Heart right ventricle (tissue), 16 donors: ENCODE data around the gene LRRC9. TPM values are rescaled to one million over a fixed set of nuclear protein-coding genes. Genes with fewer than 3 reads are reported as not detected.

Experiments used
- ATAC-seq, 8 donors: fragments of 200-7000 bp; cut with Tn5 transposase; one replicate each; pipeline ENCODE4 v1.9.1; 2020; ENCODE audit warnings: mild to moderate bottlenecking in 8 of 8, moderate library complexity in 8 of 8, moderate number of reproducible peaks in 1 of 8
- DNase-seq, 2 donors: peaks; one replicate each; pipeline ENCODE4 v3.0.0-alpha.2; 2020
- H3K27ac ChIP-seq, 10 donors: fragments of 200-600 bp; sonication (generic) in 2 of 10; one replicate each; pipeline versions ENCODE4 v1.5.0 to v1.8.0; 2020 to 2022; ENCODE audit warnings: mild to moderate bottlenecking in 3 of 10
- H3K27me3 ChIP-seq, 7 donors: fragments of 200-600 bp; one replicate each; pipeline ENCODE4 v1.8.0; 2021 to 2022; ENCODE audit warnings: mild to moderate bottlenecking in 2 of 7
- H3K36me3 ChIP-seq, 9 donors: fragments of 200-600 bp; sonication (generic) in 1 of 9; one replicate each; pipeline versions ENCODE4 v1.5.0 to v1.8.0; 2020 to 2022; ENCODE audit warnings: mild to moderate bottlenecking in 2 of 9
- H3K4me1 ChIP-seq, 9 donors: fragments of 200-600 bp; sonication (generic) in 1 of 9; one replicate each; pipeline versions ENCODE4 v1.5.0 to v1.8.0; 2020 to 2022; ENCODE audit warnings: mild to moderate bottlenecking in 4 of 9
- H3K4me3 ChIP-seq, 10 donors: fragments of 200-600 bp; sonication (generic) in 2 of 10; one replicate each; pipeline versions ENCODE4 v1.5.0 to v1.8.0; 2020 to 2022; ENCODE audit warnings: mild to moderate bottlenecking in 7 of 10, moderate library complexity in 2 of 10
- H3K9me3 ChIP-seq, 11 donors: fragments of 200-600 bp in 10 of 11; sonication (generic) in 2 of 11; one replicate each; pipeline versions ENCODE4 v1.5.0 to v1.8.0; 2013 to 2022; ENCODE audit warnings: mild to moderate bottlenecking in 2 of 11, control low read depth in 1 of 11, moderate library complexity in 1 of 11
- CTCF ChIP-seq, 9 donors: fragments of 200-600 bp; sonication (generic) in 2 of 9; IDR thresholded peaks; one replicate each; pipeline versions ENCODE4 v1.5.0 to v1.8.0; 2021 to 2022; ENCODE audit warnings: antibody characterized with exemption in 9 of 9, mild to moderate bottlenecking in 5 of 9, moderate library complexity in 1 of 9
- WGBS, 2 donors: extraction: QIAGEN DNeasy Blood & Tissue Kit; methylation state at CpG; one replicate each; pipeline ENCODE4 v1.1.7; 2013; ENCODE audit warnings: inconsistent platforms in 1 of 2; 5-methylcytosine and 5-hydroxymethylcytosine counted together
- intact Hi-C, 10 donors: fragments of 100-400 bp; cut with DNase I; formaldehyde crosslinking; loops; one replicate each; pipeline versions ENCODE4 v1.11.1 to v1.14.2; 2022
- polyA plus RNA-seq, 2 donors: library from polyadenylated mRNA; stranded (reverse); fragments of 200-250 nt; gene quantifications; one replicate each; pipeline ENCODE4 v1.2.3, GENCODE V29; 2013
- total RNA-seq, 10 donors: library from RNA; stranded (reverse); fragmentation: NEBNext Ultra II Directional in 3 of 10; extraction: Animal tissue kit (Norgen Biotek cat#: 25700) in 3 of 10; gene quantifications; one replicate each; pipeline versions ENCODE4 v1.2.1 to v1.2.4, GENCODE V29; 2021 to 2023
- donor health status: Arrhythmogenic right ventricular cardiomyopathy.
- donor health status: ischemic (EF 13 %, LVEDD 7.1; RV severe dilation, severe dysfunction).
- donor health status: healthy with polysubstance abuse.
- donor health status: DM: no; HTN: yes; CAD: no.
- donor health status: DM: no; HTN: no; CAD: no.
- donor health status: ischemic (EF 25% LVEDD 6.9; RV normal size, moderate dysfunction).
- donor health status: ischemic (EF 25% LVEDD 5.7; RV mildly dilated, moderate dysfunction).
- donor health status: healthy.
- donor health status: DM: yes; HTN: yes; CAD: no.
- donor health status: Ischemic cardiomyopathy.
- donor health status: ischemic (EF 35%, LVEDD 5.7; RV mildly dilated, moderate dysfunction).
- donor health status: nonischemic (EF 11% LVEDD 7.7; RV severe dilation, severe dysfunction).
- donor health status: DM: yes; HTN: yes; CAD: no.
- donor health status: PGD.
- donor health status: ischemic (EF 29% LVEDD 5.4; RV normal size, mild dysfunction).
- donor health status: nonischemic (EF 23%, LVEDD 6.1; RV moderate dilation, normal function).

Gene LRRC9
- total and polyA plus RNA-seq, 12 donors: 0.01 to 1.7 (median 0.22) TPM; not detected in 4

- H3K27ac ChIP-seq: no peak overlapping the region
- ATAC-seq (no peak), DNase-seq (no peak)
- H3K4me1 ChIP-seq: no peaks in the 10 kb centered on the region
- intact Hi-C loops: no loop called here
- TF ChIP-seq CTCF (IDR thresholded peaks at IDR 0.05): no peak
- no peaks in the 10 kb centered on the region for H3K36me3 ChIP-seq
- no peak overlapping the region for H3K4me3 ChIP-seq
- no peaks in the 10 kb centered on the region for H3K9me3 ChIP-seq
- H3K27me3 ChIP-seq: no peaks in the 10 kb centered on the region
Observed at GRCh38 chr14:59981564-59981963, 61.6 kb downstream of the LRRC9 start.

GRCh38 chr14:59983048-59983447, 63.1 kb downstream of the LRRC9 start:
- no peaks in the 10 kb centered on the region for H3K27me3 ChIP-seq
- no peaks in the 10 kb centered on the region for H3K36me3 ChIP-seq
- H3K9me3 ChIP-seq: no peaks in the 10 kb centered on the region
- no peak overlapping the region for H3K27ac ChIP-seq
- H3K4me1 ChIP-seq: no peaks in the 10 kb centered on the region
- ATAC-seq (no peak), DNase-seq (no peak)
- no peak overlapping the region for H3K4me3 ChIP-seq
- intact Hi-C loops: no loop called here
- no peak for TF ChIP-seq CTCF (IDR thresholded peaks at IDR 0.05)

- Histone ChIP-seq H3K9me3 (peaks cover 0 to 6% (median 0%) of the 10 kb centered on the region in 11 donors), H3K27ac (no peak overlapping the region), H3K4me1 (no peaks in the 10 kb centered on the region), H3K4me3 (no peak overlapping the region), H3K27me3 (no peaks in the 10 kb centered on the region), H3K36me3 (no peaks in the 10 kb centered on the region)
- 77 to 85% methylated on average over 1 of the region's 1 CpG for WGBS, 2 donors
- ATAC-seq (no peak), DNase-seq (no peak)
- intact Hi-C loops: no loop called here
- no peak for TF ChIP-seq CTCF (IDR thresholded peaks at IDR 0.05)
Observed at GRCh38 chr14:59986556-59987059, 66.7 kb downstream of the LRRC9 start.

- intact Hi-C loops: no loop called here
- H3K4me1 ChIP-seq: peaks cover 0 to 19% (median 0%) of the 10 kb centered on the region in 9 donors
- no peak overlapping the region for H3K27ac ChIP-seq
- H3K36me3 ChIP-seq: no peaks in the 10 kb centered on the region
- H3K9me3 ChIP-seq: peaks cover 0 to 4% (median 0%) of the 10 kb centered on the region in 11 donors
- H3K4me3 ChIP-seq: no peak overlapping the region
- DNase-seq (no peak), ATAC-seq (peak in 5 of 8 donors; percentile 28 to 78 (median 42))
- TF ChIP-seq CTCF (IDR thresholded peaks at IDR 0.05): no peak
- H3K27me3 ChIP-seq: no peaks in the 10 kb centered on the region
Observed at GRCh38 chr14:59997449-59997848, 77.5 kb downstream of the LRRC9 start.
